Measurements from ENCODE around the gene LCE2B.

The LCE2B gene

DNA sequence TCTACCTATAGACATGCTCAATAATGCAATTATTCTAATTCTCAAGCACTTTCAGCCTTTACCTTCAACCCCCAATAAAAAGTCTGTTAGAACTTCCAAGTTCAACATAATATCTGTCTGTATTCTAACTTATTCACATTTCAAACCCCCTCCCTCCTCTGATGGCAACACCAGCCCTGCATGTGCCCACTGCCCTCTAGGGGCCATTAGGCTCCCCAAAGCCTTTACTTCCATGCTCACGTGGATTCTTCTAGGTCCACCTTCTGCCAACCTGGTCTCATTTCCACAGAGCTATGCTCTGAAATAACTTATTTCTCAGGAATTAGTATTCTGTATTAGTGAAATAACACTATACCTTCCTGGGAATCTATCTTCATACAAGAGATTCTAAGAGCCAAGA, 49.7 kb downstream of the LCE2B start:
- no peak for DNase-seq (ENCODE audit: low spot score)
